ENCODE data around the gene ZNF646.

The ZNF646 gene

DNA sequence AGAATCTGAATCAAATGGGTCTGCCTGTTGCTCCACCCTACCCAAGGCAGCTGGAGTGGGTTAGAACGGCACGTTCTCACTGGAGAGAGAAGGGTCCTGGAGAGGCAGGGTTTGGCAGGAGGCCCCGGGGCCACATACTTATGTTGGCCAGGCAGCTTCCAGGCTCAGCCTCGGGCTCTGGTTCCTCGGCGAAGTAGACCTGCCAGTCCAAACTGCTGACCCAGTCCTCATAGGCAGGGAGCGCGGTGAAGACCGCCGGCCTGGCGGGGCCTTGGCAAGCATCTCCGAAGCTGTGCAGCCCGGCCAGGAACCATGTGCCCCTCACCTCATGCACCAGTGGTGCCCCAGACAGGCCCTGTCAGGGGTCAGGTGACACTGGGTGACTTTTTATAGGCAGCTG is 9.8 kb downstream of the ZNF646 start:
- DNase-seq (ENCODE audit: low read depth), result no peak
- no peak overlapping the region for H3K4me3 ChIP-seq (ENCODE audit: control insufficient read depth, low read depth, low read length)
- TF ChIP-seq, protein P1, sequence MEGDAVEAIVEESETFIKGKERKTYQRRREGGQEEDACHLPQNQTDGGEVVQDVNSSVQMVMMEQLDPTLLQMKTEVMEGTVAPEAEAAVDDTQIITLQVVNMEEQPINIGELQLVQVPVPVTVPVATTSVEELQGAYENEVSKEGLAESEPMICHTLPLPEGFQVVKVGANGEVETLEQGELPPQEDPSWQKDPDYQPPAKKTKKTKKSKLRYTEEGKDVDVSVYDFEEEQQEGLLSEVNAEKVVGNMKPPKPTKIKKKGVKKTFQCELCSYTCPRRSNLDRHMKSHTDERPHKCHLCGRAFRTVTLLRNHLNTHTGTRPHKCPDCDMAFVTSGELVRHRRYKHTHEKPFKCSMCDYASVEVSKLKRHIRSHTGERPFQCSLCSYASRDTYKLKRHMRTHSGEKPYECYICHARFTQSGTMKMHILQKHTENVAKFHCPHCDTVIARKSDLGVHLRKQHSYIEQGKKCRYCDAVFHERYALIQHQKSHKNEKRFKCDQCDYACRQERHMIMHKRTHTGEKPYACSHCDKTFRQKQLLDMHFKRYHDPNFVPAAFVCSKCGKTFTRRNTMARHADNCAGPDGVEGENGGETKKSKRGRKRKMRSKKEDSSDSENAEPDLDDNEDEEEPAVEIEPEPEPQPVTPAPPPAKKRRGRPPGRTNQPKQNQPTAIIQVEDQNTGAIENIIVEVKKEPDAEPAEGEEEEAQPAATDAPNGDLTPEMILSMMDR (conservative IDR thresholded peaks at IDR 0.05; ENCODE audit: control insufficient read depth, insufficient read depth, low read depth, low read length), result no peak

DNA sequence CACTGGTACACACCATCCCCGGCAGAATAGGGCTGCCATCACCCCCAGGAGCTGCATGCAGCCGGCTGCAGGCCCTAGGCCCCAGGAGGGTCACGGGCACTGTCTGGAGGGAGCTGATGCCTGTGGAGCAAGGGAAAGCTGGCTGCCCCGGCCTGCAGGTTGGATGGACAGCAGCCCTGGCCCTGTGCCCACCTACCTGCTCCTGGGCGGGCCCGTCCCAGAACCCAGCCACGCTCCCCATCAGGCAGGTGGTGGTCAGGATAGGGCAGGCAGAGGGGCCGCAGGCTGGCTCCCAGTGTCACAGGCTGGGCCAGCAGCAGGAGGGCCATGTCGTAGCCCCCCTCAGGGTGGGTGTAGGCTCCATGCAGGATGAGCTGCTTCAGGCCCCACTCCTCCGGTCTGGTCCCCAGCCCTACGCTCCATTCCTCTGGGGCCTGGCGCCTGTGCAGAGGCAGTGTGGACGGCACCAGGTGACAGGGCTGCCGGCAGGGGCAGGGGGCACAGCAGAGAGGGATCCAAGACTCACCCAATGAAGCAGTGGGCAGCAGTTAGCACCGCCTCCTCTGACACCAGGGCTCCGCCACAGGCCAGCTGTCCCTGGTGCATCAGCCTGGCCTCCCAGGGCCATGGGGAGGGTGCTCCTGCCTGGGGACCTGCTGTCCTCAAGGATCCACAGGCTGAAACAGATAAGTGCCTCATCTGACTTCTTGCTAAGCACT is 10.5 kb downstream of the ZNF646 start:
- no peak for DNase-seq (ENCODE audit: low read depth)
- TF ChIP-seq, protein P1 (conservative IDR thresholded peaks at IDR 0.05; ENCODE audit: control insufficient read depth, insufficient read depth, low read depth, low read length), result no peak
- H3K4me3 ChIP-seq (ENCODE audit: control insufficient read depth, low read depth, low read length), result no peak overlapping the region

DNA sequence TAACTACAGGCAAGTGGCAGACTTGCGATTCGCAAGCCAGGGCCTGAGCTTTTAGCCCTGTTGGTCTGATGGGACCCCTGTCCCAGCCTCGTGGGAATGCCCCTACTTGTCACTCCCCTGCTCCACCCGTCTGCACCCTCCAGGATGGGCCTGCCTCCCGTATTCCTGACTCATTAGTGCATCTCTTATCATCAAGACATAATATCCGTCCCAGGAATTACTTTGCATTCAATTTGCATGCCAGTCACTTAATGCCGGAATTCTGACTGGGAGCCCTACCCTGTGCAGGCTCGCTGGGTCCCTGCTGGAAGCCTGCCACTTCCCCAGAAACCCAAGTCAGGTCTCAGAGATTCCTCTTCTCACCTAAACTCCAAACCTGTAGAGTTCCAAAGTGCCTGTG is 11.2 kb downstream of the ZNF646 start:
- H3K4me3 ChIP-seq (ENCODE audit: control insufficient read depth, low read depth, low read length), result no peak overlapping the region
- TF ChIP-seq, protein P1 (conservative IDR thresholded peaks at IDR 0.05; ENCODE audit: control insufficient read depth, insufficient read depth, low read depth, low read length), result no peak
- no peak for DNase-seq (ENCODE audit: low read depth)

DNA sequence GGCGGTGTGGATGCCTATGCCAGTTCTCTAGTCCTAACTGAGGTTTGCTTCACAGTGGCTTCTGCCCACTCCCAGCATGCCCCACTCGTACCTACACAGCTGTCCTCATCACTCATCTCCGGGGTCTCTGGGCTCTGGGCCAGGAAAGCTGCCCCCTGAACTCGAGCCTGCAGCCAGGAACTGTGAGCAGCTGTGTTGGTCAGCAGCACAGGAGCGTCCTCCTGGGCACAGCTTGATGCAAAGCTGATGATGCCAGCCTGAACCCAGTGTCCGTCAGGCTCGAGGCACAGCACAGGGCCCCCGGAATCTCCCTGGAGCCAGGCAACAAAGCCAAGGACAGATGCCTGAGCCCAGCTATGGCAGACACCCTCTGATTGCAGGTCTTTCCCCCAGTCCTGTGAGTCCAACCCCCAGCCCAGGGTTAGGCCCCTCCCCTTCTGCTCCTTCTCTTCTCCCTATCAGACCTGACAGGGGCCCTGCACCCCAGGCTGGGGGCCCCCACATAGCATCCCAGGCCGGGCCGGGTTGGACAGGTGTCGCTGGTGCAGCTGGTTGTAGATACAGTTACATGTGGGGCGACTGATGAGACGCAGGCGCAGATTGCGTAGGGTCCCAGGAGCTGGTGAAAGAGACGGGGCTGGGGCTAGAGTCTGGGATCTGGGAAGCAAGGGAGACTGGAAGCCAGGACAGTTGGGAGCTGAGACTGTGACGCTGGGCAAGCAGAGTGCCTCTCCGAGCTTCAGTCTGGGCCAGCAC is 11.8 kb downstream of the ZNF646 start:
- DNase-seq (ENCODE audit: low read depth), result no peak
- TF ChIP-seq, protein P1 (conservative IDR thresholded peaks at IDR 0.05; ENCODE audit: control insufficient read depth, insufficient read depth, low read depth, low read length), result no peak
- H3K4me3 ChIP-seq (ENCODE audit: control insufficient read depth, low read depth, low read length), result no peak overlapping the region

DNA sequence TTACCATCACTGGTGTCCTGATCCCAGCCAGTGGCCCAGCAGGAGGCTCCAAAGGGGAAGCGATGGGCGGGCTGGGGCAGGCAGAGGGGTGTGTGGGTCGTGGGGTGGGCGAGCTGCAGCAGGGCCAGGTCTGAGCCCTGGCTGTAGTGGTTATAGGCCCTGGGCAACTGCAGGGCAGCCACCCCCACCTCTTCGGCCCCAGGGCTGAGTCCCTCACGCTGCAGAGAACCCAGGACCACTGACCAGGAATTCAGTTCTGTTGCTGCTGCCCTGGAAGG is 12.3 kb downstream of the ZNF646 start:
- H3K4me3 ChIP-seq (ENCODE audit: control insufficient read depth, low read depth, low read length), result no peak overlapping the region
- DNase-seq (ENCODE audit: low read depth), result no peak
- TF ChIP-seq, protein P1 (conservative IDR thresholded peaks at IDR 0.05; ENCODE audit: control insufficient read depth, insufficient read depth, low read depth, low read length), result no peak

DNA sequence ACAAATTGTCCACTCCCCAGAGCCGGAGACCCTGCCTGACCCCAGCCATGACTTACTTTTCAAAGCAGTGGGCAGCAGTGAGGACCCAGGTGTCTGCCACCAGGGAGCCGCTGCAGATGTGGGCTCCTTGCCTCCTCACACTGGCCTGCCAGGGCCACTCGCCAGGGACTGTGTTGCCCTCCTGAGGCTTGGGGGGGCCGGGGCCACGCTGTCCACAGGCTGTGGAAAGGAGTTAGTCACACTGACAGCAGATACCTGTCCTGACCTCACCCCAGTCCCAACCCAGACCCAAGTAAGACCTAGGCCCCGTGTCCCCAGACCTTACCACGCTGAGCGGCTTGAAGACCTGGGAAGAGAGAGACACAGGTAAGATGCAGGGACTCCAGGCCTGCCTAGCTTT is 13.3 kb downstream of the ZNF646 start:
- H3K4me3 ChIP-seq (ENCODE audit: control insufficient read depth, low read depth, low read length), result no peak overlapping the region
- TF ChIP-seq, protein P1 (conservative IDR thresholded peaks at IDR 0.05; ENCODE audit: control insufficient read depth, insufficient read depth, low read depth, low read length), result no peak
- no peak for DNase-seq (ENCODE audit: low read depth)
